ENCODE data around the gene DLG2. TPM values are rescaled to one million over a fixed set of nuclear protein-coding genes. Genes with fewer than 3 reads are reported as not detected.

Gene DLG2
- total RNA-seq, 4 donors from 2014 or later: 11.0 to 34.2 (median 19.8) TPM

DNA sequence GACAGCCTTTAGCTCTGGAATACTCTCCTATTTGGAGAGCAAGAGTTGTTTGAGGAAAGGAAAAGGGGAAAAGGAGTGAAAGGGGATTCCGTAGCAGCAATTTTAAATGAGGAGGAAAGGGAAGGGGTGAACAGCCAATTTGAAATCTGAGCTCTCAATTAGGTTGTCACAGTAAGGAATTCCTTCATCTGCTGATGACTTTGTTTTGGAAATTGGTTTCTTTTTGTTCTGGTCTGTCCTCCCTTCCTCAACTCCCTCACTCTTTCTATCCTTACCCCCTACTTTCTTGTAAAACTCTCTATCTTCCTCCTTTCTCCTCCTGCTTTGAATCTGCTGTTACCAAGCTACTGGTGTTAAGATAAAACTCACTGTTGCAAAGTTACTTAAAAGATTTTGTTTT is 1155.6 kb downstream of the DLG2 start:
- Histone ChIP-seq H3K4me3 (no peak overlapping the region), H3K9me3 (no peaks in the 10 kb centered on the region), H3K4me1 (no peaks in the 10 kb centered on the region), H3K27ac (no peak overlapping the region), H3K36me3 (no peaks in the 10 kb centered on the region), H3K27me3 (no peaks in the 10 kb centered on the region)
- no peak for TF ChIP-seq POLR2AphosphoS5 (IDR thresholded peaks at IDR 0.05)
- TF ChIP-seq EP300 (IDR thresholded peaks at IDR 0.05): no peak
- TF ChIP-seq, protein P1, sequence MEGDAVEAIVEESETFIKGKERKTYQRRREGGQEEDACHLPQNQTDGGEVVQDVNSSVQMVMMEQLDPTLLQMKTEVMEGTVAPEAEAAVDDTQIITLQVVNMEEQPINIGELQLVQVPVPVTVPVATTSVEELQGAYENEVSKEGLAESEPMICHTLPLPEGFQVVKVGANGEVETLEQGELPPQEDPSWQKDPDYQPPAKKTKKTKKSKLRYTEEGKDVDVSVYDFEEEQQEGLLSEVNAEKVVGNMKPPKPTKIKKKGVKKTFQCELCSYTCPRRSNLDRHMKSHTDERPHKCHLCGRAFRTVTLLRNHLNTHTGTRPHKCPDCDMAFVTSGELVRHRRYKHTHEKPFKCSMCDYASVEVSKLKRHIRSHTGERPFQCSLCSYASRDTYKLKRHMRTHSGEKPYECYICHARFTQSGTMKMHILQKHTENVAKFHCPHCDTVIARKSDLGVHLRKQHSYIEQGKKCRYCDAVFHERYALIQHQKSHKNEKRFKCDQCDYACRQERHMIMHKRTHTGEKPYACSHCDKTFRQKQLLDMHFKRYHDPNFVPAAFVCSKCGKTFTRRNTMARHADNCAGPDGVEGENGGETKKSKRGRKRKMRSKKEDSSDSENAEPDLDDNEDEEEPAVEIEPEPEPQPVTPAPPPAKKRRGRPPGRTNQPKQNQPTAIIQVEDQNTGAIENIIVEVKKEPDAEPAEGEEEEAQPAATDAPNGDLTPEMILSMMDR (IDR thresholded peaks at IDR 0.05): no peak
- TF ChIP-seq POLR2A (IDR thresholded peaks at IDR 0.05): no peak
- WGBS, 2 donors (ENCODE audit: low coverage in 1 of 2): 58 to 71% methylated on average over 1 of the region's 1 CpG
- no peak for ATAC-seq

DNA sequence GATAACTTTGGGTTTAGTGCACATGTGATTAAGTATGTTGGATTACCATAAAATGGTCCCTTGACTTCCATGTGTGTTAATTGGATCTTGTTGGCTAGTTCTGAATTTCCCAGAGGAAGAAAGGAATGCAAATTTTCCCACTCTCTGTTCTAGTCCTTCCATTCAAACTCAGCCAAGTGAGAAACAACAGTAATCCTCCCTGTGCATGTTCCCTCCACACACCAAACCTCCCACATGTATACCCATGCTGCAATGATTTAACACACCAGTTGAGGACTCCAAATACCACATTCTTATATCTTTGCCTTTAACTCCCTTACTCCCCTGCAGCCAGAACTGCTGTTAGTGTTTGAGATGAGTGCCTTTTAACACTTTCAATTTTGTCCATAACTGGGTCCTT is 1158.9 kb downstream of the DLG2 start:
- H3K4me3 ChIP-seq: no peak overlapping the region
- H3K4me1 ChIP-seq: no peaks in the 10 kb centered on the region
- H3K36me3 ChIP-seq: no peaks in the 10 kb centered on the region
- no peak for ATAC-seq
- H3K27ac ChIP-seq: no peak overlapping the region
- TF ChIP-seq, protein P1 (IDR thresholded peaks at IDR 0.05): no peak
- TF ChIP-seq POLR2A (IDR thresholded peaks at IDR 0.05): no peak
- TF ChIP-seq POLR2AphosphoS5 (IDR thresholded peaks at IDR 0.05): no peak
- no peak for TF ChIP-seq EP300 (IDR thresholded peaks at IDR 0.05)
- no peaks in the 10 kb centered on the region for H3K27me3 ChIP-seq
- no peaks in the 10 kb centered on the region for H3K9me3 ChIP-seq

DNA sequence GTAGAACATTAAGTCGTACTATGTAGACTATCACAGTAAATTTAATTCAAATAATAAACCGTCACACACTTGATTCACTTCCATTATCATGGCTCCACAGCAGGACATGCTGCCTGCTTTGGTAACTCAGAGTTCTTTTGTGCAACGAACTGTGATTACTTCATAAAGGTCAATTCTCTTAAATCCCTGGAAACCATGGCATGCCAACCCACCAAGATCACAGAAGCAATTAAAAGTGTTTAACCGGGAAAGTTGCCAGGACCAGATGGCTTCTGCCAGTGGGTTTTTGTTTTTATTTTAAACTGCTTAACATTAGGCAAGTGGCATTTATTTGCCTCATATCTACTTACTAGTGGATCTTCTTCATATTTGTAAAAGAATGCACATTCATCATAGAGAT is 1162.1 kb downstream of the DLG2 start:
- Histone ChIP-seq H3K36me3 (no peaks in the 10 kb centered on the region), H3K4me1 (no peaks in the 10 kb centered on the region), H3K4me3 (no peak overlapping the region), H3K27ac (no peak overlapping the region), H3K9me3 (no peaks in the 10 kb centered on the region), H3K27me3 (no peaks in the 10 kb centered on the region)
- ATAC-seq: no peak
- 55 to 60% methylated on average over 4 of the region's 4 CpGs for WGBS, 2 donors (ENCODE audit: low coverage in 1 of 2)
- TF ChIP-seq POLR2AphosphoS5 (IDR thresholded peaks at IDR 0.05): no peak
- TF ChIP-seq EP300 (IDR thresholded peaks at IDR 0.05): no peak
- TF ChIP-seq, protein P1 (IDR thresholded peaks at IDR 0.05): no peak
- TF ChIP-seq POLR2A (IDR thresholded peaks at IDR 0.05): no peak

DNA sequence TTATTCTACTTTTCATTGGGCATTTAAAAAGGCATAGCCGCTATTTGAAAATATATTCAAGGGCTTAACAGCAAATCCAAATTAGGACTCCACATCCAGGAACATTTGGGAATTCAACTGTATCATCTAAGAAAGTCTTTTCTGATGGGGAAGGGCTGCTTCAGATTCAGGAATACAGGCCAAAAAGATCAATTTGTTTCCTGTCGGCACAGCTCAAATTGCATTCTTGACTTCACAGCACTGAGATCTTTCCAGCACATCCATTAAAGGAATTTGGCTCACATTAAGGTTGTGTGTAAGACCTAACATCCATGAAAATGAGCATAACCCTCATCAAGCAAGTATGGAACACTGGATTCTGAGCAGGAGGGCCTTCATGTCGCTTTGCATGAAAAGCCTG is 1171.5 kb downstream of the DLG2 start:
- H3K4me1 ChIP-seq: no peaks in the 10 kb centered on the region
- ATAC-seq: no peak
- 44 to 67% methylated on average over 2 to 3 of the region's 3 CpGs for WGBS, 2 donors (ENCODE audit: low coverage in 1 of 2)
- no peaks in the 10 kb centered on the region for H3K36me3 ChIP-seq
- no peak overlapping the region for H3K4me3 ChIP-seq
- no peaks in the 10 kb centered on the region for H3K9me3 ChIP-seq
- no peaks in the 10 kb centered on the region for H3K27me3 ChIP-seq
- TF ChIP-seq EP300 (IDR thresholded peaks at IDR 0.05) (no peak), POLR2AphosphoS5 (IDR thresholded peaks at IDR 0.05) (no peak)
- TF ChIP-seq, protein P1 (IDR thresholded peaks at IDR 0.05): no peak
- H3K27ac ChIP-seq: no peak overlapping the region

DNA sequence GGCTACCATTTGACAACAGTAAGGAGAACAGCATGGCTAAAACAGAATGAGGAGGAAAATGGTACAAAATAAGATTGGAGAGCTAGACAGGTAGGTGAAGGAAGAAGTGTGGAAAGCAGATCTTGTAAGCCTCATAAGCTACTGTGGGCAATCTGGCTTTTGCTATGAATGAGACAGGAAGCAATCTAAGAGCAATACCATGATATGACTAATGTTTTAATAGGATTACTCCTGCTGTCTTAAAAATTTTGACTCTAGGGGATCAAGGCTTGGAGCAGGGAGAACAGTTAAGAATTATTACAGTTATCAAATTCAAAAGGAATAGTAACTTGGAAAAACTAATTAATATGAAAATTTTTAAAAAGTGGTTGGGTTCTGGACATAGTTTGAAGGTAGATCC is 1174.9 kb downstream of the DLG2 start:
- Histone ChIP-seq H3K36me3 (no peaks in the 10 kb centered on the region), H3K27ac (no peak overlapping the region), H3K27me3 (no peaks in the 10 kb centered on the region), H3K9me3 (no peaks in the 10 kb centered on the region), H3K4me1 (no peaks in the 10 kb centered on the region), H3K4me3 (no peak overlapping the region)
- TF ChIP-seq POLR2AphosphoS5 (IDR thresholded peaks at IDR 0.05) (no peak), EP300 (IDR thresholded peaks at IDR 0.05) (no peak), POLR2A (IDR thresholded peaks at IDR 0.05) (no peak)
- TF ChIP-seq, protein P1 (IDR thresholded peaks at IDR 0.05): no peak
- ATAC-seq: no peak
